ENCODE results near the gene MUC20. TPM values are rescaled to one million over a fixed set of nuclear protein-coding genes. Genes with fewer than 3 reads are reported as not detected.
"Not testable (repeated sequence)": the region's sequence is repeated elsewhere in the genome, so short reads cannot be mapped to it uniquely, and the experiment has no call there.

MUC20 gene
- total RNA-seq, 2 experiments from 2014 or later, result 0.85 to 1.9 TPM

GRCh38 chr3:195710126-195710905 lies 10.5 kb upstream of the MUC20 start:
- not testable (repeated sequence) for H3K27me3 Mint-ChIP-seq; H3K36me3 Mint-ChIP-seq; H3K4me3 Mint-ChIP-seq; H3K4me1 Mint-ChIP-seq; ATAC-seq; H3K9me3 Mint-ChIP-seq (ENCODE audit: low read depth); H3K27ac Mint-ChIP-seq
- peak; percentile 36 for DNase-seq
- CTCF ChIA-PET, result interaction anchor here (1.4 kb wide), 1 partner anchor 13 kb away, joined by 5 read pairs; no protein-coding TSS in a partner anchor

GRCh38 chr3:195711091-195711812 lies 9.5 kb upstream of the MUC20 start:
- DNase-seq; H3K4me1 Mint-ChIP-seq; H3K27ac Mint-ChIP-seq; H3K9me3 Mint-ChIP-seq (ENCODE audit: low read depth); CTCF ChIA-PET; H3K4me3 Mint-ChIP-seq; H3K27me3 Mint-ChIP-seq; H3K36me3 Mint-ChIP-seq: not testable (repeated sequence)
- ATAC-seq, result peak; percentile 12

GRCh38 chr3:195711813-195712534 lies 8.8 kb upstream of the MUC20 start:
- peak; percentile 42 for ATAC-seq
- no peak overlapping the region for H3K27ac Mint-ChIP-seq

GRCh38 chr3:195712535-195712910 lies 8.3 kb upstream of the MUC20 start:
- not testable (repeated sequence) for H3K27ac Mint-ChIP-seq; H3K4me3 Mint-ChIP-seq; H3K27me3 Mint-ChIP-seq; H3K9me3 Mint-ChIP-seq (ENCODE audit: low read depth); H3K4me1 Mint-ChIP-seq; H3K36me3 Mint-ChIP-seq; DNase-seq; ATAC-seq
- CTCF ChIA-PET, result interaction anchor here (0.6 to 1.0 kb wide), 2 partner anchors 89 to 973 kb away, joined by 3 read pairs; no protein-coding TSS in a partner anchor

More at GRCh38 chr3:195711813-195712534, 8.8 kb upstream of the MUC20 start:
- DNase-seq, result no peak
- H3K9me3 Mint-ChIP-seq (ENCODE audit: low read depth), result no peaks in the 10 kb centered on the region
- CTCF ChIA-PET, result interaction anchor here (0.6 to 1.0 kb wide), 2 partner anchors 90 to 973 kb away, joined by 3 read pairs; no protein-coding TSS in a partner anchor
- H3K4me3 Mint-ChIP-seq, result no peak overlapping the region
- peaks cover 7% of the 10 kb centered on the region for H3K4me1 Mint-ChIP-seq
- H3K27me3 Mint-ChIP-seq, result no peaks in the 10 kb centered on the region
- H3K36me3 Mint-ChIP-seq, result peaks cover 9% of the 10 kb centered on the region

- H3K27ac Mint-ChIP-seq; H3K27me3 Mint-ChIP-seq; H3K4me3 Mint-ChIP-seq; ATAC-seq; CTCF ChIA-PET; DNase-seq; H3K4me1 Mint-ChIP-seq; H3K36me3 Mint-ChIP-seq; H3K9me3 Mint-ChIP-seq (ENCODE audit: low read depth): not testable (repeated sequence)
Measured at GRCh38 chr3:195713150-195713549, 7.6 kb upstream of the MUC20 start.

- no peak overlapping the region for H3K4me3 Mint-ChIP-seq
- ATAC-seq, result no peak
- CTCF ChIA-PET, result interaction anchor here (0.9 to 1.2 kb wide), 2 partner anchors 13 to 180 kb away, joined by 3 read pairs; no protein-coding TSS in a partner anchor
- DNase-seq, result no peak
- peaks cover 7% of the 10 kb centered on the region for H3K4me1 Mint-ChIP-seq
- H3K27ac Mint-ChIP-seq, result no peak overlapping the region
- peaks cover 19% of the 10 kb centered on the region for H3K27me3 Mint-ChIP-seq
- no peaks in the 10 kb centered on the region for H3K9me3 Mint-ChIP-seq (ENCODE audit: low read depth)
- H3K36me3 Mint-ChIP-seq, result peaks cover 5% of the 10 kb centered on the region
Measured at GRCh38 chr3:195714380-195715011, 6.3 kb upstream of the MUC20 start.

GRCh38 chr3:195715134-195715533 lies 5.6 kb upstream of the MUC20 start:
- Mint-ChIP-seq H3K4me3 (no peak overlapping the region), H3K27ac (no peak overlapping the region), H3K4me1 (peaks cover 7% of the 10 kb centered on the region), H3K9me3 (ENCODE audit: low read depth) (no peaks in the 10 kb centered on the region), H3K36me3 (peaks cover 5% of the 10 kb centered on the region), H3K27me3 (peaks cover 19% of the 10 kb centered on the region)
- CTCF ChIA-PET, result interaction anchor here (0.8 to 1.4 kb wide), 4 partner anchors 14 to 180 kb away, joined by 3 to 4 read pairs (median 3); no protein-coding TSS in a partner anchor
- DNase-seq (no peak), ATAC-seq (no peak)

- Mint-ChIP-seq H3K9me3 (ENCODE audit: low read depth) (no peaks in the 10 kb centered on the region), H3K36me3 (peaks cover 5% of the 10 kb centered on the region), H3K4me3 (no peak overlapping the region), H3K4me1 (peaks cover 7% of the 10 kb centered on the region), H3K27me3 (peaks cover 19% of the 10 kb centered on the region), H3K27ac (no peak overlapping the region)
- DNase-seq (no peak), ATAC-seq (no peak)
- CTCF ChIA-PET, result interaction anchor here (0.8 to 2.0 kb wide), 4 partner anchors 12 to 179 kb away, joined by 3 to 5 read pairs (median 4); no protein-coding TSS in a partner anchor
Measured at GRCh38 chr3:195715583-195716266, 5.1 kb upstream of the MUC20 start.

GRCh38 chr3:195717416-195717815 lies 3.4 kb upstream of the MUC20 start:
- no peaks in the 10 kb centered on the region for H3K9me3 Mint-ChIP-seq (ENCODE audit: low read depth)
- peaks cover 5% of the 10 kb centered on the region for H3K36me3 Mint-ChIP-seq
- CTCF ChIA-PET, result interaction anchor here (2.0 kb wide), 1 partner anchor 13 kb away, joined by 5 read pairs; no protein-coding TSS in a partner anchor
- no peak overlapping the region for H3K4me3 Mint-ChIP-seq
- peaks cover 8% of the 10 kb centered on the region for H3K4me1 Mint-ChIP-seq
- no peak for ATAC-seq
- H3K27me3 Mint-ChIP-seq, result peaks cover 19% of the 10 kb centered on the region
- DNase-seq, result no peak
- H3K27ac Mint-ChIP-seq, result no peak overlapping the region

GRCh38 chr3:195717852-195718476 lies 2.8 kb upstream of the MUC20 start:
- H3K9me3 Mint-ChIP-seq (ENCODE audit: low read depth), result no peaks in the 10 kb centered on the region
- peaks cover 19% of the 10 kb centered on the region for H3K27me3 Mint-ChIP-seq
- H3K36me3 Mint-ChIP-seq, result peaks cover 5% of the 10 kb centered on the region
- H3K27ac Mint-ChIP-seq, result no peak overlapping the region
- DNase-seq (no peak), ATAC-seq (no peak)
- CTCF ChIA-PET, result interaction anchor here (0.8 kb wide), 1 partner anchor 373 kb away, joined by 3 read pairs; no protein-coding TSS in a partner anchor
- H3K4me3 Mint-ChIP-seq, result no peak overlapping the region
- peaks cover 8% of the 10 kb centered on the region for H3K4me1 Mint-ChIP-seq

GRCh38 chr3:195718477-195718984 lies 2.2 kb upstream of the MUC20 start:
- Mint-ChIP-seq H3K9me3 (ENCODE audit: low read depth) (no peaks in the 10 kb centered on the region), H3K27ac (no peak overlapping the region), H3K36me3 (peaks cover 5% of the 10 kb centered on the region), H3K27me3 (peaks cover 19% of the 10 kb centered on the region), H3K4me3 (no peak overlapping the region), H3K4me1 (peaks cover 8% of the 10 kb centered on the region)
- no peak for DNase-seq
- CTCF ChIA-PET, result interaction anchor here (0.8 kb wide), 1 partner anchor 372 kb away, joined by 3 read pairs; no protein-coding TSS in a partner anchor
- ATAC-seq, result no peak

Measured in activated CD8-positive, alpha-beta memory T cell treated with anti-CD3 and anti-CD28 coated beads, Interleukin-2, amount 10 ng/mL, durations not matched to agents 7 days and 5 days (primary cell).